Peyer's patch (tissue), 4 donors: ENCODE results near the gene ATP9B.

Source experiments
- POLR2A ChIP-seq, 2 donors: fragments of 450-650 bp; IDR thresholded peaks; one replicate each; pipeline ENCODE4 v1.5.1; 2017; ENCODE audit warnings: antibody characterized with exemption in 2 of 2, mild to moderate bottlenecking in 2 of 2, moderate library complexity in 2 of 2
- TF ChIP-seq, protein P1 (sequence below), 6 experiments: fragments of 450-650 bp in 4 of 6; fragments of 200-600 bp in 2 of 6; sonication (generic) in 1 of 6; IDR thresholded peaks; one replicate each; pipeline ENCODE4 v1.5.1; 2017 to 2019; ENCODE audit warnings: antibody characterized with exemption in 6 of 6, mild to moderate bottlenecking in 3 of 6, moderate library complexity in 1 of 6

DNA sequence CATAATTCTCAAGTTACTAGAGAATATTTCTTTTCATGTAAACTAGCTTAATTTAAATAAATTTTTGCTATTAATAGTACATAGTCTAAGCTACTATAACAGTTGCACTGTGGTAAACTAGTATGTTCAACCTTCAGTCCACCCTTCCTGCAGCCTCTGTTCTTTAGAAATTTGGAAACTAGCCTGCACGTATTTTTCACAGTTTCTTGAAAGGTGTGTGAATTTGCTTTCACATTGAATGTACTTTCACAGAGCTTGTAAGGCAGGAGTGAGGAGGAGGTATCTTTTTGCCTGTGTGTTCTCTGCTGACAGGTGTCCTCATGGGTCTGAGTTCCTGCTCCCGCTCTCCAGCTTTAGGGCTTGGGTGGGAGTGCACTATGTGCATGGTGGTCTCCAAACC lies 117.5 kb downstream of the ATP9B start:
- TF ChIP-seq, protein P1, sequence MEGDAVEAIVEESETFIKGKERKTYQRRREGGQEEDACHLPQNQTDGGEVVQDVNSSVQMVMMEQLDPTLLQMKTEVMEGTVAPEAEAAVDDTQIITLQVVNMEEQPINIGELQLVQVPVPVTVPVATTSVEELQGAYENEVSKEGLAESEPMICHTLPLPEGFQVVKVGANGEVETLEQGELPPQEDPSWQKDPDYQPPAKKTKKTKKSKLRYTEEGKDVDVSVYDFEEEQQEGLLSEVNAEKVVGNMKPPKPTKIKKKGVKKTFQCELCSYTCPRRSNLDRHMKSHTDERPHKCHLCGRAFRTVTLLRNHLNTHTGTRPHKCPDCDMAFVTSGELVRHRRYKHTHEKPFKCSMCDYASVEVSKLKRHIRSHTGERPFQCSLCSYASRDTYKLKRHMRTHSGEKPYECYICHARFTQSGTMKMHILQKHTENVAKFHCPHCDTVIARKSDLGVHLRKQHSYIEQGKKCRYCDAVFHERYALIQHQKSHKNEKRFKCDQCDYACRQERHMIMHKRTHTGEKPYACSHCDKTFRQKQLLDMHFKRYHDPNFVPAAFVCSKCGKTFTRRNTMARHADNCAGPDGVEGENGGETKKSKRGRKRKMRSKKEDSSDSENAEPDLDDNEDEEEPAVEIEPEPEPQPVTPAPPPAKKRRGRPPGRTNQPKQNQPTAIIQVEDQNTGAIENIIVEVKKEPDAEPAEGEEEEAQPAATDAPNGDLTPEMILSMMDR (IDR thresholded peaks at IDR 0.05): no peak
- no peak for TF ChIP-seq POLR2A (IDR thresholded peaks at IDR 0.05)
